ENCODE results near the gene GHRL.

The GHRL gene

DNA sequence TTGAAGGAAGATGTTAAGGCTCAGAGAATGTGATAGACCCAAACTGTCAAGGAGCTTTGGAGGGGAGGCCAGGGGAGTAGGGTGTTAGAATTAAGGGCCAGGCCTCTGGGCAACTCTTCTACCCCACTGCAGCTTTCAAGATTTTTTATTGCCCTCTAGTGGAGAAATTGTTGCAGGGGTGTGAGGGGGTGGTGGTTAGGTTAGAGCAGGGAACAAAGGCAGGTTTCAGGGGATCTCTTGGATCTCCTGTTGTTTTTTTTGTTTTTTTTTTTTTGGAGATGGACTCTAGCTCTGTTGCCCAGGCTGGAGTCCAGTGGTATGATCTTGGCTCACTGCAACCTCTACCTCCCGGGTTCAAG, 29.6 kb upstream of the GHRL start:
- Histone ChIP-seq H2AFZ (ENCODE audit: low read length) (peak overlapping the region; percentile 15), H3K4ac (ENCODE audit: low read length) (no peak overlapping the region), H2BK15ac (ENCODE audit: low read length) (no peak overlapping the region), H3K4me1 (ENCODE audit: control insufficient read depth in 2 of 2, insufficient read depth in 1 of 2, low read depth in 1 of 2, low read length in 2 of 2) (peaks cover 3 to 8% of the 10 kb centered on the region in 2 donors), H3K9ac (ENCODE audit: low read depth, low read length, poor library complexity) (no peak overlapping the region), H3K4me2 (ENCODE audit: insufficient read depth, low read length, poor library complexity, severe bottlenecking) (no peak overlapping the region), H3K14ac (ENCODE audit: low read length) (no peak overlapping the region), H3K9me3 (replicated peaks in 1 of 2; ENCODE audit: control insufficient read depth in 2 of 2, insufficient read depth in 1 of 2, low read depth in 1 of 2, low read length in 2 of 2) (no peaks in the 10 kb centered on the region), H3K36me3 (replicated peaks in 1 of 2; ENCODE audit: control insufficient read depth in 2 of 2, insufficient read depth in 2 of 2, low read length in 2 of 2) (peaks cover 11 to 21% of the 10 kb centered on the region in 2 donors), H3K79me1 (ENCODE audit: low read depth, low read length) (peaks cover 2% of the 10 kb centered on the region), H4K8ac (ENCODE audit: low read depth, low read length) (no peak overlapping the region), H3K27me3 (ENCODE audit: control insufficient read depth in 3 of 3, insufficient read depth in 3 of 3, low read depth in 1 of 3, low read length in 3 of 3) (peaks cover 0 to 33% (median 0%) of the 10 kb centered on the region in 3 experiments), H3K18ac (ENCODE audit: low read length) (no peak overlapping the region), H2BK5ac (ENCODE audit: low read length) (no peak overlapping the region), H3K4me3 (ENCODE audit: low read length in 2 of 2) (no peak overlapping the region), H4K91ac (ENCODE audit: low read depth, low read length, poor library complexity) (no peak overlapping the region), H3K27ac (replicated peaks; ENCODE audit: low read length) (no peak overlapping the region), H2BK12ac (ENCODE audit: low read length) (no peak overlapping the region), H3K23ac (ENCODE audit: low read depth, low read length, poor library complexity) (no peak overlapping the region), H2AK5ac (ENCODE audit: low read depth, low read length) (no peak overlapping the region), H2BK120ac (ENCODE audit: low read depth, low read length) (no peak overlapping the region)
- DNase-seq (ENCODE audit: low spot score), result no peak
- no CpG with 5 or more reads among the region's 1 CpG for WGBS, 2 donors (ENCODE audit: extremely low coverage in 2 of 2, insufficient read length in 2 of 2, insufficient replicate concordance in 1 of 2)

- Histone ChIP-seq H3K23ac (ENCODE audit: low read depth, low read length, poor library complexity) (no peak overlapping the region), H3K9ac (ENCODE audit: low read depth, low read length, poor library complexity) (no peak overlapping the region), H3K4me3 (ENCODE audit: low read length in 2 of 2) (no peak overlapping the region), H3K4me1 (ENCODE audit: control insufficient read depth in 2 of 2, insufficient read depth in 1 of 2, low read depth in 1 of 2, low read length in 2 of 2) (peaks cover 3 to 8% of the 10 kb centered on the region in 2 donors), H3K79me1 (ENCODE audit: low read depth, low read length) (peaks cover 4% of the 10 kb centered on the region), H3K9me3 (replicated peaks in 1 of 2; ENCODE audit: control insufficient read depth in 2 of 2, insufficient read depth in 1 of 2, low read depth in 1 of 2, low read length in 2 of 2) (no peaks in the 10 kb centered on the region), H3K14ac (ENCODE audit: low read length) (no peak overlapping the region), H3K18ac (ENCODE audit: low read length) (no peak overlapping the region), H3K4ac (ENCODE audit: low read length) (no peak overlapping the region), H3K4me2 (ENCODE audit: insufficient read depth, low read length, poor library complexity, severe bottlenecking) (no peak overlapping the region), H2AFZ (ENCODE audit: low read length) (peak overlapping the region; percentile 96), H2AK5ac (ENCODE audit: low read depth, low read length) (peak overlapping the region; percentile 64), H2BK120ac (ENCODE audit: low read depth, low read length) (no peak overlapping the region), H2BK5ac (ENCODE audit: low read length) (no peak overlapping the region), H4K91ac (ENCODE audit: low read depth, low read length, poor library complexity) (no peak overlapping the region), H3K27me3 (ENCODE audit: control insufficient read depth in 3 of 3, insufficient read depth in 3 of 3, low read depth in 1 of 3, low read length in 3 of 3) (peaks cover 0 to 29% (median 0%) of the 10 kb centered on the region in 3 experiments), H3K36me3 (replicated peaks in 1 of 2; ENCODE audit: control insufficient read depth in 2 of 2, insufficient read depth in 2 of 2, low read length in 2 of 2) (peaks cover 12 to 26% of the 10 kb centered on the region in 2 donors), H4K8ac (ENCODE audit: low read depth, low read length) (no peak overlapping the region), H3K27ac (replicated peaks; ENCODE audit: low read length) (no peak overlapping the region), H2BK15ac (ENCODE audit: low read length) (peak overlapping the region; percentile 81), H2BK12ac (ENCODE audit: low read length) (no peak overlapping the region)
- no peak for DNase-seq (ENCODE audit: low spot score)
- no CpG with 5 or more reads among the region's 8 CpGs for WGBS, 2 donors (ENCODE audit: extremely low coverage in 2 of 2, insufficient read length in 2 of 2, insufficient replicate concordance in 1 of 2)
Observed at GRCh38 chr3:10321630-10322351, 29.0 kb upstream of the GHRL start.

- no peaks in the 10 kb centered on the region for H3K9me3 ChIP-seq (replicated peaks in 1 of 2; ENCODE audit: control insufficient read depth in 2 of 2, insufficient read depth in 1 of 2, low read depth in 1 of 2, low read length in 2 of 2)
- H2AFZ ChIP-seq (ENCODE audit: low read length), result peak overlapping the region; percentile 96
- no peak overlapping the region for H4K91ac ChIP-seq (ENCODE audit: low read depth, low read length, poor library complexity)
- H3K4me1 ChIP-seq (ENCODE audit: control insufficient read depth in 2 of 2, insufficient read depth in 1 of 2, low read depth in 1 of 2, low read length in 2 of 2), result peaks cover 3 to 8% of the 10 kb centered on the region in 2 donors
- no peak for DNase-seq (ENCODE audit: low spot score)
- no peak overlapping the region for H4K8ac ChIP-seq (ENCODE audit: low read depth, low read length)
- H3K27ac ChIP-seq (replicated peaks; ENCODE audit: low read length), result no peak overlapping the region
- H2BK5ac ChIP-seq (ENCODE audit: low read length), result no peak overlapping the region
- no peak overlapping the region for H2AK5ac ChIP-seq (ENCODE audit: low read depth, low read length)
- peaks cover 0 to 14% (median 0%) of the 10 kb centered on the region in 3 experiments for H3K27me3 ChIP-seq (ENCODE audit: control insufficient read depth in 3 of 3, insufficient read depth in 3 of 3, low read depth in 1 of 3, low read length in 3 of 3)
- H3K14ac ChIP-seq (ENCODE audit: low read length), result no peak overlapping the region
- no peak overlapping the region for H3K18ac ChIP-seq (ENCODE audit: low read length)
- no CpG with 5 or more reads among the region's 9 CpGs for WGBS, 2 donors (ENCODE audit: extremely low coverage in 2 of 2, insufficient read length in 2 of 2, insufficient replicate concordance in 1 of 2)
- peak overlapping the region; percentile 8 for H3K23ac ChIP-seq (ENCODE audit: low read depth, low read length, poor library complexity)
- peak overlapping the region; percentile 81 for H3K4me2 ChIP-seq (ENCODE audit: insufficient read depth, low read length, poor library complexity, severe bottlenecking)
- no peak overlapping the region for H2BK120ac ChIP-seq (ENCODE audit: low read depth, low read length)
- H3K36me3 ChIP-seq (replicated peaks in 1 of 2; ENCODE audit: control insufficient read depth in 2 of 2, insufficient read depth in 2 of 2, low read length in 2 of 2), result peaks cover 22 to 41% of the 10 kb centered on the region in 2 donors
- H3K4me3 ChIP-seq (ENCODE audit: low read length in 2 of 2), result peak overlapping the region; percentile 91 to 99
- H3K9ac ChIP-seq (ENCODE audit: low read depth, low read length, poor library complexity), result peak overlapping the region; percentile 60
- no peak overlapping the region for H2BK12ac ChIP-seq (ENCODE audit: low read length)
- no peak overlapping the region for H2BK15ac ChIP-seq (ENCODE audit: low read length)
- no peak overlapping the region for H3K4ac ChIP-seq (ENCODE audit: low read length)
- H3K79me1 ChIP-seq (ENCODE audit: low read depth, low read length), result peaks cover 4% of the 10 kb centered on the region
Observed at GRCh38 chr3:10320320-10320677, 27.6 kb upstream of the GHRL start.

DNA sequence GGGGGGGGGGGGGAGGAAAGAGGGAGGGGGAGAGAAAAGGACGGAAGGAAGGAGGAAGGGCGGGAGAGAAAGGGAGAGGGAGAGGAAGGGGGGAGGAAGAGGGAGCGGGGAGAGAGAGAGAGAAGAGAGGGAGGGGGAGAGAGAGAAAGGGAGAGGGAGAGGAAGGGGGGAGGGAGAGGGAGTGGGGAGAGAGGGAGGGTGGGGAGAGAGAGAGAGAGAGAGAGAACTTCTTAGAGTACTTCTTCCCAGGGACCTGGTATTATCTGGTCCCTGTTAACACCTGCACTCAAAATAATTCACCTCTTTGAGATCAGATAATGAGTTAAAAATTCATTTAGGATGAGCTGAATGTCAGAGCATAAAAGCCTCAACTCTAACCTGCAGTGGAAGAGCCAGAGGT, 27.1 kb upstream of the GHRL start:
- Histone ChIP-seq H4K91ac (ENCODE audit: low read depth, low read length, poor library complexity) (no peak overlapping the region), H2AK5ac (ENCODE audit: low read depth, low read length) (no peak overlapping the region), H3K36me3 (replicated peaks in 1 of 2; ENCODE audit: control insufficient read depth in 2 of 2, insufficient read depth in 2 of 2, low read length in 2 of 2) (peaks cover 26 to 46% of the 10 kb centered on the region in 2 donors), H3K4ac (ENCODE audit: low read length) (no peak overlapping the region), H2AFZ (ENCODE audit: low read length) (no peak overlapping the region), H2BK12ac (ENCODE audit: low read length) (no peak overlapping the region), H3K4me1 (ENCODE audit: control insufficient read depth in 2 of 2, insufficient read depth in 1 of 2, low read depth in 1 of 2, low read length in 2 of 2) (peaks cover 3 to 8% of the 10 kb centered on the region in 2 donors), H3K9ac (ENCODE audit: low read depth, low read length, poor library complexity) (no peak overlapping the region), H3K79me1 (ENCODE audit: low read depth, low read length) (peaks cover 4% of the 10 kb centered on the region), H2BK120ac (ENCODE audit: low read depth, low read length) (no peak overlapping the region), H3K18ac (ENCODE audit: low read length) (no peak overlapping the region), H4K8ac (ENCODE audit: low read depth, low read length) (no peak overlapping the region), H2BK15ac (ENCODE audit: low read length) (no peak overlapping the region), H3K4me2 (ENCODE audit: insufficient read depth, low read length, poor library complexity, severe bottlenecking) (peak overlapping the region; percentile 81), H3K14ac (ENCODE audit: low read length) (no peak overlapping the region), H3K9me3 (replicated peaks in 1 of 2; ENCODE audit: control insufficient read depth in 2 of 2, insufficient read depth in 1 of 2, low read depth in 1 of 2, low read length in 2 of 2) (no peaks in the 10 kb centered on the region), H3K23ac (ENCODE audit: low read depth, low read length, poor library complexity) (no peak overlapping the region), H3K27ac (replicated peaks; ENCODE audit: low read length) (no peak overlapping the region), H3K27me3 (ENCODE audit: control insufficient read depth in 3 of 3, insufficient read depth in 3 of 3, low read depth in 1 of 3, low read length in 3 of 3) (peaks cover 0 to 9% (median 0%) of the 10 kb centered on the region in 3 experiments), H2BK5ac (ENCODE audit: low read length) (no peak overlapping the region), H3K4me3 (ENCODE audit: low read length in 2 of 2) (peak overlapping the region; percentile 91 to 99)
- DNase-seq (ENCODE audit: low spot score), result no peak
- no CpG with 5 or more reads among the region's 3 CpGs for WGBS, 2 donors (ENCODE audit: extremely low coverage in 2 of 2, insufficient read length in 2 of 2, insufficient replicate concordance in 1 of 2)

Measured in neuronal stem cell (in vitro differentiated cells).